ENCODE measurements around the gene ZYG11B. TPM values are rescaled to one million over a fixed set of nuclear protein-coding genes. Genes with fewer than 3 reads are reported as not detected.

The ZYG11B gene
- 20.2 and 23.2 TPM in 2 replicates for total RNA-seq

GRCh38 chr1:52726265-52727113 lies at the start of gene ZYG11B:
Gene ZYG11B (plus strand): TSS chr1:52726453. CDS start chr1:52726654, 201 bp downstream.

GRCh38 chr1:52697795-52698674 lies 28.2 kb upstream of the ZYG11B start, which contains the start of gene COA7:
Gene COA7 (minus strand): TSS chr1:52698347. CDS start chr1:52698326, 21 bp downstream.

GRCh38 chr1:52842643-52843310 lies 116.5 kb downstream of the ZYG11B start, which contains the start of gene ZYG11A:
Gene ZYG11A (plus strand): TSS chr1:52842760. CDS start chr1:52842884, 124 bp downstream.

Other genes with a start within 250 kb of the ZYG11B start
- 14.3 and 29.9 TPM in 2 replicates for gene TUT4, start 173.4 kb upstream of the ZYG11B start, total RNA-seq
- gene GPX7, start 124.1 kb upstream of the ZYG11B start, total RNA-seq: 55.1 and 59.7 TPM in 2 replicates
- not detected in 2 replicates for gene SHISAL2A, start 93.3 kb upstream of the ZYG11B start, total RNA-seq
- gene COA7, start 28.1 kb upstream of the ZYG11B start, total RNA-seq: 8.0 and 12.3 TPM in 2 replicates
- gene ZYG11A, start 116.3 kb downstream of the ZYG11B start, total RNA-seq: 0.25 and 2.3 TPM in 2 replicates
- gene ECHDC2, start 195.3 kb downstream of the ZYG11B start, total RNA-seq: 18.4 and 50.1 TPM in 2 replicates
- 34.2 and 45.8 TPM in 2 replicates for gene SCP2, start 200.8 kb downstream of the ZYG11B start, total RNA-seq